Superior temporal gyrus (tissue), 1 donor: ENCODE results near the gene JUP.
A peak's percentile ranks its signal among the peaks of the same experiment; 100 is the strongest.

ENCODE experiments used
- DNase-seq: peaks from one replicate; pipeline ENCODE4 v3.0.0-alpha.2; 2016; ENCODE audit errors: extremely low spot score

JUP gene

GRCh38 chr17:41723801-41724475 lies 62.6 kb downstream of the JUP start:
- DNase-seq, result no peak

DNA sequence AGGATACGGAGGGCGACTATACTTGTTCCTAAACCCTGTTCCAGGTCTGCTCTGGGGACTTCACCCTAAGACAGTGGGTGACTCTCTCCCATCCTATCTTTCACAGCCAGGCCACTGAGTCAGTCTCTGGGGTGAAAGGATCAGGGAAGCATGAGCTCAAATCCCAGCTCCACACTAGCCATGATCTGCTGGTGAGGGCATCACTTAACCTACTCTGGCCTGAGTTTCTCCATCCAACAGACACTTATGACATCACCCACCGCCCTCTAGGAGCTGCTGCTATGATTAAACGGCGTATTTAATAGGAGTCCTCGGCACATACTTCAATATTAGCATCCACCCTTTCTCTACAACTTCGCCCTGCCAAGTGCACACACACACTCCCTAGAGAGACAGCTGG lies 64.3 kb downstream of the JUP start:
- DNase-seq, result no peak

GRCh38 chr17:41718287-41718645 lies 68.2 kb downstream of the JUP start:
- peak; percentile 26 for DNase-seq

- DNase-seq, result no peak
These were observed 68.9 kb downstream of the JUP start for GRCh38 chr17:41717408-41718286.

GRCh38 chr17:41711669-41712400 lies 74.7 kb downstream of the JUP start, which contains the start of gene GAST:
Gene GAST, plus strand, starts transcription at chr17:41712331. Its CDS starts 3,106 bp downstream, at chr17:41715437.
- DNase-seq, result no peak

DNA sequence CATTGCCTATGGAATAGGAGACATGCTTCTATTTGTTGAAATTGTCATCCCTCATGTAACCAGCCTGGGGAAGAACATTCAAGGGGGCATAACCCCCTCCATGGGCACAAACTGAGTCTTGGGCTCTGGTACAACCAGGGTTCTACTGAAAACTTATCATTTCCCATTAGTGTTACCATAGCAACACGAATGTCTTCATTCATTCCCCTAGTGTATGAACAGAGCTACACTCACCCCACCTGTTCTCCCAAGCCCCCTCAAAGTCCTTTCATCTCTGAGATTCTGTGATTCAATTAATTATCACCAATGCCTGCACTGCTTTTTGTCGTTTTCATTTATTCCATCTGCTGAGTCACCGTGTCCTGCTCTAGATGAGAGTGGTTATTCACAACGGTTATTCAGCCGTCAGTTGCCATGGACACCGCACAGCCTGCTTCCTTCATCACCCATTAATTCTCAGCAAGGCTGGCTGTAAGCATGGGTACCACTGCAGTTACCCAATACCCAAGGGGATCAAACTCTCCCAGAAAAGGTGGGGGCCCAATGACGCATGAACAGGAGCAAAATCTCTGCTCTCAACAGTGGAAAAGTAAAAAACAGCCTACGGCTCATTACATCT lies 75.9 kb downstream of the JUP start:
- peak; percentile 76 for DNase-seq

GRCh38 chr17:41707803-41708669 lies 78.5 kb downstream of the JUP start:
- DNase-seq, result no peak

DNA sequence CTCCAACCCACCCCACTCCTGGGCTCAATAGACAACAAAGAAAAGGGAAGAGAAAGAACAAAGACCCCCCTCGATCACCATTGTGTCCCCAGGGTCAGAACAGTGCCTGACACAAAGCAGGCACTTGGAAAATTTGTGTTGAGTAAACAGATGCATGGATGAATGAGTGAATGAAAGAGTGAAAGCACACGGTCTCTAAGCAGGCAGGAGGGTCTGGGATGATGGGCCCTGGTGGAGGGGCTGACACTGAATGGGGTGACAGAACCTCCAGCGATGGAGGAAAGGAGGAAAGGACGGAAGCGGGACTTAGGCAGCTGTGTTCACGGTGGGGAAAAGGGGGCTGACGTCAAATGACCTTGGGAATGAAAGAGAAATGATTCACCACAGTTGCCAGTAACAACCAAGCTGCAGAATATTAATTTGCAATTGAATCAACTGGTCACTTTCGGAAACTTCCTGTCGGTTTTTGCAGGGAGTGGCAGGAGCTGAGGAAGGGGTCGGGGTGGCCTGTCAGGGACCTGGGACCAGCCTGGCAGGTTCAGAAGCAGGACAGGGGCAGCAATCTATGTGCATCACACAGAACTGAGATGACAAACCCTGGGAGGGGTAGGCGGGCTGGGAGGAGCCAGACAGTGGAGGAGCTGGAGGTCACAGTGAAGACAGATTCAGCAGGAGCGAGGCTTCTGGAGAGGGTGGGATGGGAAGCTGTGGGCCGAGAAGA lies 81.1 kb downstream of the JUP start:
- DNase-seq, result no peak
